ENCODE data around the gene BBS10. TPM values are rescaled to one million over a fixed set of nuclear protein-coding genes. Genes with fewer than 3 reads are reported as not detected.
"Not testable (repeated sequence)": the region's sequence is repeated elsewhere in the genome, so short reads cannot be mapped to it uniquely, and the experiment has no call there.

The BBS10 gene
- total RNA-seq, 1 experiment from 2014 or later = 8.4 TPM

DNA sequence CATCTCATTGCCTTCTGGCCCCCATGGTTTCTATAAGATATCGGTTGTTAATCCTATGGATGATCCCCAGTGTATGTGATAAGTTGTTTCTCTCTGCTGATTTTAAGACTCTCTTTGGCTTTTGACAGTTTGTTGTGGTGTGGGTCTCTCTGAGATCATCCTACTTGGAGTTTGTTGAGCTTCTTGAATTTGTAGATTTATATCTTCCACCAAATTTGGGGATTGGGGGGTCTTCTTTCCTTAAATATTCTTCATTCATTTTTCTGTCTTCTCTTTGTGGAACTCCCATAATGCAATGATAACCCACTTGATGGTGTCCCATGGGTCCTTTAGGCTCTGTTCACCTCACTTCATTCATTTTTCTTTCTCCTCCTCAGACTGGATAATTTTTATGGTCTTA, 20.0 kb upstream of the BBS10 start:
- Histone ChIP-seq H3K27me3 (ENCODE audit: insufficient read depth, low read depth) (no peaks in the 10 kb centered on the region), H4K20me1 (ENCODE audit: insufficient read depth) (no peaks in the 10 kb centered on the region), H3K4me2 (no peak overlapping the region), H3K79me2 (ENCODE audit: low read depth) (no peaks in the 10 kb centered on the region), H3K36me3 (ENCODE audit: low read depth) (0 out of 2 replicates have a peak, but pooled peaks cover 5% of the 10 kb centered on the region), H3F3A (ENCODE audit: insufficient read depth, low read depth) (no peaks in the 10 kb centered on the region), H3K27ac (no peak overlapping the region), H3K9me2 (ENCODE audit: insufficient read depth) (no peaks in the 10 kb centered on the region), H2AFZ (no peak overlapping the region), H3K4me3 (no peak overlapping the region), H3K9me3 (ENCODE audit: insufficient read depth, low read depth) (0 out of 2 replicates have a peak, but pooled peaks cover 6% of the 10 kb centered on the region), H3K4me1 (replicated peaks; ENCODE audit: insufficient read depth) (no peaks in the 10 kb centered on the region)
- intact Hi-C loops (cut with micrococcal nuclease; ENCODE audit: unreplicated experiment) = no loop called here
- no peak for DNase-seq
- BruUV-seq (replicated peaks) = no TSS peak
- TF ChIP-seq, protein P1, sequence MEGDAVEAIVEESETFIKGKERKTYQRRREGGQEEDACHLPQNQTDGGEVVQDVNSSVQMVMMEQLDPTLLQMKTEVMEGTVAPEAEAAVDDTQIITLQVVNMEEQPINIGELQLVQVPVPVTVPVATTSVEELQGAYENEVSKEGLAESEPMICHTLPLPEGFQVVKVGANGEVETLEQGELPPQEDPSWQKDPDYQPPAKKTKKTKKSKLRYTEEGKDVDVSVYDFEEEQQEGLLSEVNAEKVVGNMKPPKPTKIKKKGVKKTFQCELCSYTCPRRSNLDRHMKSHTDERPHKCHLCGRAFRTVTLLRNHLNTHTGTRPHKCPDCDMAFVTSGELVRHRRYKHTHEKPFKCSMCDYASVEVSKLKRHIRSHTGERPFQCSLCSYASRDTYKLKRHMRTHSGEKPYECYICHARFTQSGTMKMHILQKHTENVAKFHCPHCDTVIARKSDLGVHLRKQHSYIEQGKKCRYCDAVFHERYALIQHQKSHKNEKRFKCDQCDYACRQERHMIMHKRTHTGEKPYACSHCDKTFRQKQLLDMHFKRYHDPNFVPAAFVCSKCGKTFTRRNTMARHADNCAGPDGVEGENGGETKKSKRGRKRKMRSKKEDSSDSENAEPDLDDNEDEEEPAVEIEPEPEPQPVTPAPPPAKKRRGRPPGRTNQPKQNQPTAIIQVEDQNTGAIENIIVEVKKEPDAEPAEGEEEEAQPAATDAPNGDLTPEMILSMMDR (conservative IDR thresholded peaks at IDR 0.05) = no peak
- no peak for TF ChIP-seq EZH2 (IDR thresholded peaks at IDR 0.05; ENCODE audit: low read depth)
- CTCF ChIA-PET = no interaction called here
- POLR2A ChIA-PET (ENCODE audit: unreplicated experiment) = no interaction called here

GRCh38 chr12:76366163-76366562, 17.9 kb upstream of the BBS10 start:
- intact Hi-C loops (cut with micrococcal nuclease; ENCODE audit: unreplicated experiment) = no loop called here
- Histone ChIP-seq H3K9me2 (ENCODE audit: insufficient read depth) (no peaks in the 10 kb centered on the region), H3K4me2 (no peak overlapping the region), H3K36me3 (ENCODE audit: low read depth) (0 out of 2 replicates have a peak, but pooled peaks cover 5% of the 10 kb centered on the region), H3K27me3 (ENCODE audit: insufficient read depth, low read depth) (no peaks in the 10 kb centered on the region), H3K79me2 (ENCODE audit: low read depth) (no peaks in the 10 kb centered on the region), H3F3A (ENCODE audit: insufficient read depth, low read depth) (no peaks in the 10 kb centered on the region), H3K4me3 (no peak overlapping the region), H3K27ac (no peak overlapping the region), H3K9me3 (ENCODE audit: insufficient read depth, low read depth) (0 out of 2 replicates have a peak, but pooled peaks cover 6% of the 10 kb centered on the region), H2AFZ (no peak overlapping the region), H3K4me1 (replicated peaks; ENCODE audit: insufficient read depth) (no peaks in the 10 kb centered on the region), H4K20me1 (ENCODE audit: insufficient read depth) (no peaks in the 10 kb centered on the region)
- DNase-seq = no peak
- CTCF ChIA-PET = no interaction called here
- no TSS peak for BruUV-seq (replicated peaks)
- TF ChIP-seq, protein P1 (conservative IDR thresholded peaks at IDR 0.05) = no peak
- no peak for TF ChIP-seq EZH2 (IDR thresholded peaks at IDR 0.05; ENCODE audit: low read depth)
- POLR2A ChIA-PET (ENCODE audit: unreplicated experiment) = no interaction called here

GRCh38 chr12:76364131-76364530, 15.9 kb upstream of the BBS10 start:
- H3K4me2 ChIP-seq; H3F3A ChIP-seq (ENCODE audit: insufficient read depth, low read depth); H3K9me3 ChIP-seq (ENCODE audit: insufficient read depth, low read depth); H3K36me3 ChIP-seq (ENCODE audit: low read depth); DNase-seq; BruUV-seq (replicated peaks); H3K4me3 ChIP-seq; H3K27me3 ChIP-seq (ENCODE audit: insufficient read depth, low read depth); H4K20me1 ChIP-seq (ENCODE audit: insufficient read depth); CTCF ChIA-PET; POLR2A ChIA-PET (ENCODE audit: unreplicated experiment); H3K9me2 ChIP-seq (ENCODE audit: insufficient read depth); H3K79me2 ChIP-seq (ENCODE audit: low read depth); H2AFZ ChIP-seq; intact Hi-C loops (cut with micrococcal nuclease; ENCODE audit: unreplicated experiment); H3K4me1 ChIP-seq (replicated peaks; ENCODE audit: insufficient read depth); H3K27ac ChIP-seq: not testable (repeated sequence)

- Histone ChIP-seq H3K4me2 (no peak overlapping the region), H3F3A (ENCODE audit: insufficient read depth, low read depth) (no peaks in the 10 kb centered on the region), H3K27me3 (ENCODE audit: insufficient read depth, low read depth) (no peaks in the 10 kb centered on the region), H3K4me1 (replicated peaks; ENCODE audit: insufficient read depth) (no peaks in the 10 kb centered on the region), H3K9me2 (ENCODE audit: insufficient read depth) (no peaks in the 10 kb centered on the region), H3K79me2 (ENCODE audit: low read depth) (no peaks in the 10 kb centered on the region), H3K27ac (no peak overlapping the region), H3K9me3 (ENCODE audit: insufficient read depth, low read depth) (no peaks in the 10 kb centered on the region), H4K20me1 (ENCODE audit: insufficient read depth) (no peaks in the 10 kb centered on the region), H3K36me3 (ENCODE audit: low read depth) (peaks cover 3% of the 10 kb centered on the region; the same call in 1 of the 2 replicates), H3K4me3 (no peak overlapping the region), H2AFZ (no peak overlapping the region)
- ChIA-PET POLR2A (ENCODE audit: unreplicated experiment) (no interaction called here), CTCF (no interaction called here)
- BruUV-seq (replicated peaks) = no TSS peak
- intact Hi-C loops (cut with micrococcal nuclease; ENCODE audit: unreplicated experiment) = no loop called here
- no peak for DNase-seq
- TF ChIP-seq, protein P1 (conservative IDR thresholded peaks at IDR 0.05) = no peak
- TF ChIP-seq EZH2 (IDR thresholded peaks at IDR 0.05; ENCODE audit: low read depth) = no peak
Observed at GRCh38 chr12:76360316-76360715, 12.1 kb upstream of the BBS10 start.
